Measurements from ENCODE around the gene SLC35G6.

DNA sequence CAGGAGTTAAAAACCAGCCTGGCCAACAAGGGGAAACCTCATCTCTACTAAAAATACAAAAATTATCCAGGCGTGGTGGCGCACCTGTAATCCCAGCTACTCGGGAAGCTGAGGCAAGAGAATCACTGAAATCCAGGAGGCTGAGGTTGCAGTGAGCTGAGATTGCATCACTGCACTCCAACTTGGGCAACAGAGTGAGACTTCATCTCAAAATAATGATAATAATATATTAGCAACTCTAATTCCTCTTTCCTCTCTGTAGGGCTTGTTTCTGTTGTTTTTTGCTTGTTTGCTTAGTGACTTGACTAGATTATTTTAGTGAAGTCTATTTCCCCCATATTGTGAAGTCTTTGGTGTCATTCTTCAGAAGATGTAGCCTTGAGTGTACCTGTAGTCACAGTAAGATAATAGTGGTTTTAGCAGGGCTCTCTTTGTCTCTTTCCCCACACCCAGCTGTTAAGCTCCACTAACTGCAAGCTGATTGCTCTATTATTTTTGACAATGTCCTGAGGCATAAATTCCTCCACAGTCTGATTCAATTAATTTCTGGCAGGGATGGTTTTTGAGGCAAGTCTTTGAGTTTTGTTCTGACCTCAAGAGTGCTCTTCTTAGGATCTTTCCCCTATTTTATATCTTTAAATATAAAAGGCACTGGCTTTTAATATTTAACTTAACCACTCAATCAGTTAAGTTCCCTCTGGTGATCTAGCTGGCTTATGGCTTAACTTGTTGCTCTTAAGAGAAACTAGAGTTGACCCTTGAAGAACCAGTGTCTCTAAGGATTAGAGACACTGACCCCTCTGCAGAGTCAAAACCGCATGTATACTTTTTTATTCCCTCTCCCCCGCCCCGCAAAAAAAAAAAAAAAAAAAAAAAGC is 49.0 kb downstream of the SLC35G6 start:
- TF ChIP-seq EZH2phosphoT487 (IDR thresholded peaks at IDR 0.05; ENCODE audit: low read depth) = no peak
- TF ChIP-seq, protein P1, sequence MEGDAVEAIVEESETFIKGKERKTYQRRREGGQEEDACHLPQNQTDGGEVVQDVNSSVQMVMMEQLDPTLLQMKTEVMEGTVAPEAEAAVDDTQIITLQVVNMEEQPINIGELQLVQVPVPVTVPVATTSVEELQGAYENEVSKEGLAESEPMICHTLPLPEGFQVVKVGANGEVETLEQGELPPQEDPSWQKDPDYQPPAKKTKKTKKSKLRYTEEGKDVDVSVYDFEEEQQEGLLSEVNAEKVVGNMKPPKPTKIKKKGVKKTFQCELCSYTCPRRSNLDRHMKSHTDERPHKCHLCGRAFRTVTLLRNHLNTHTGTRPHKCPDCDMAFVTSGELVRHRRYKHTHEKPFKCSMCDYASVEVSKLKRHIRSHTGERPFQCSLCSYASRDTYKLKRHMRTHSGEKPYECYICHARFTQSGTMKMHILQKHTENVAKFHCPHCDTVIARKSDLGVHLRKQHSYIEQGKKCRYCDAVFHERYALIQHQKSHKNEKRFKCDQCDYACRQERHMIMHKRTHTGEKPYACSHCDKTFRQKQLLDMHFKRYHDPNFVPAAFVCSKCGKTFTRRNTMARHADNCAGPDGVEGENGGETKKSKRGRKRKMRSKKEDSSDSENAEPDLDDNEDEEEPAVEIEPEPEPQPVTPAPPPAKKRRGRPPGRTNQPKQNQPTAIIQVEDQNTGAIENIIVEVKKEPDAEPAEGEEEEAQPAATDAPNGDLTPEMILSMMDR (IDR thresholded peaks at IDR 0.05; ENCODE audit: low read depth, low read length) = no peak
